Measurements from ENCODE around the gene CAPS2.
A peak's percentile ranks its signal among the peaks of the same experiment; 100 is the strongest.

The CAPS2 gene

GRCh38 chr12:75345531-75345930 is 15.4 kb upstream of the CAPS2 start:
- TF ChIP-seq, protein P1, sequence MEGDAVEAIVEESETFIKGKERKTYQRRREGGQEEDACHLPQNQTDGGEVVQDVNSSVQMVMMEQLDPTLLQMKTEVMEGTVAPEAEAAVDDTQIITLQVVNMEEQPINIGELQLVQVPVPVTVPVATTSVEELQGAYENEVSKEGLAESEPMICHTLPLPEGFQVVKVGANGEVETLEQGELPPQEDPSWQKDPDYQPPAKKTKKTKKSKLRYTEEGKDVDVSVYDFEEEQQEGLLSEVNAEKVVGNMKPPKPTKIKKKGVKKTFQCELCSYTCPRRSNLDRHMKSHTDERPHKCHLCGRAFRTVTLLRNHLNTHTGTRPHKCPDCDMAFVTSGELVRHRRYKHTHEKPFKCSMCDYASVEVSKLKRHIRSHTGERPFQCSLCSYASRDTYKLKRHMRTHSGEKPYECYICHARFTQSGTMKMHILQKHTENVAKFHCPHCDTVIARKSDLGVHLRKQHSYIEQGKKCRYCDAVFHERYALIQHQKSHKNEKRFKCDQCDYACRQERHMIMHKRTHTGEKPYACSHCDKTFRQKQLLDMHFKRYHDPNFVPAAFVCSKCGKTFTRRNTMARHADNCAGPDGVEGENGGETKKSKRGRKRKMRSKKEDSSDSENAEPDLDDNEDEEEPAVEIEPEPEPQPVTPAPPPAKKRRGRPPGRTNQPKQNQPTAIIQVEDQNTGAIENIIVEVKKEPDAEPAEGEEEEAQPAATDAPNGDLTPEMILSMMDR (IDR thresholded peaks at IDR 0.05; ENCODE audit: insufficient read depth, low read length, poor library complexity, severe bottlenecking), result no peak
- no peak for DNase-seq (ENCODE audit: extremely low read depth, insufficient read length)
- Histone ChIP-seq H3K4me3 (replicated peaks; ENCODE audit: low read depth, low read length) (no peak overlapping the region), H3K27me3 (replicated peaks; ENCODE audit: control insufficient read depth, insufficient read depth, low read length) (no peaks in the 10 kb centered on the region), H3K36me3 (ENCODE audit: control insufficient read depth, insufficient read depth, low read length) (no peaks in the 10 kb centered on the region)

- H3K4me3 ChIP-seq (replicated peaks; ENCODE audit: low read depth, low read length), result no peak overlapping the region
- TF ChIP-seq, protein P1 (IDR thresholded peaks at IDR 0.05; ENCODE audit: insufficient read depth, low read length, poor library complexity, severe bottlenecking), result no peak
Observed at GRCh38 chr12:75341873-75342272, 11.7 kb upstream of the CAPS2 start.

GRCh38 chr12:75337905-75338304 is 7.8 kb upstream of the CAPS2 start:
- H3K4me3 ChIP-seq (replicated peaks; ENCODE audit: low read depth, low read length), result no peak overlapping the region
- no peaks in the 10 kb centered on the region for H3K27me3 ChIP-seq (replicated peaks; ENCODE audit: control insufficient read depth, insufficient read depth, low read length)
- TF ChIP-seq, protein P1 (IDR thresholded peaks at IDR 0.05; ENCODE audit: insufficient read depth, low read length, poor library complexity, severe bottlenecking), result no peak
- H3K36me3 ChIP-seq (ENCODE audit: control insufficient read depth, insufficient read depth, low read length), result no peaks in the 10 kb centered on the region
- no peak for DNase-seq (ENCODE audit: extremely low read depth, insufficient read length)

More at GRCh38 chr12:75341873-75342272, 11.7 kb upstream of the CAPS2 start:
- DNase-seq (ENCODE audit: extremely low read depth, insufficient read length), result no peak
- H3K27me3 ChIP-seq (replicated peaks; ENCODE audit: control insufficient read depth, insufficient read depth, low read length), result no peaks in the 10 kb centered on the region
- H3K36me3 ChIP-seq (ENCODE audit: control insufficient read depth, insufficient read depth, low read length), result no peaks in the 10 kb centered on the region

DNA sequence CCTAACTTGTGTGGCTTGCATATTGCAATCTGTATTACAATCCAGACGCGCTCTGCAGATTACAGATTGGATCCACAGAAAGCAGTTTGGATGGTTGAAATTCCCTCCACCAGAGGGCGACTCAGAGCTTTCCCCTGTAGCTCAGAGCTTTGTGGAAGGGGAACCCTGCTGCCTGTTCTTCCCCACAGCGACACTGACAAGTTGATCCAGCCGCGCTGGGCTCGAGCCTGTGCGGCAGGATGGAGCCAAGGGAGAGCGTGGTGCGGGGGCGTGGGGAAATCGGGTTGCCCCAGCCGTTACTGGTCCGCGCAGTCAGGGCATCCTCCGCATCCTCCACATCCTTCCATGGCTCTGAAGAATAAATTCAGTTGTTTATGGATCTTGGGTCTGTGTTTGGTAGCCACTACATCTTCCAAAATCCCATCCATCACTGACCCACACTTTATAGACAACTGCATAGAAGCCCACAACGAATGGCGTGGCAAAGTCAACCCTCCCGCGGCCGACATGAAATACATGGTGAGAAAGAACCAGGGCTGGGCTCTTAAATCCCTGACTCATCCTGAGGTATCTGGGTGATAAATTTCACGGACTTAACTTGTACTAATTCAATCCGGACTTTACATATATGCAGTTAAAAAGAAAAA is 4.4 kb upstream of the CAPS2 start, which contains the start of gene GLIPR1L1:
GLIPR1L1 (plus strand) TSS at position 287 of the 647 bp plus-strand sequence; CDS start at position 346, 59 bp downstream.
- TF ChIP-seq, protein P1 (IDR thresholded peaks at IDR 0.05; ENCODE audit: insufficient read depth, low read length, poor library complexity, severe bottlenecking), result peak; percentile 86
- H3K36me3 ChIP-seq (ENCODE audit: control insufficient read depth, insufficient read depth, low read length), result no peaks in the 10 kb centered on the region
- DNase-seq (ENCODE audit: extremely low read depth, insufficient read length), result peak; percentile 64
- peak within 1 kb of the TSS; percentile 66 for H3K4me3 ChIP-seq (replicated peaks; ENCODE audit: low read depth, low read length)
- no peaks in the 10 kb centered on the region for H3K27me3 ChIP-seq (replicated peaks; ENCODE audit: control insufficient read depth, insufficient read depth, low read length)

DNA sequence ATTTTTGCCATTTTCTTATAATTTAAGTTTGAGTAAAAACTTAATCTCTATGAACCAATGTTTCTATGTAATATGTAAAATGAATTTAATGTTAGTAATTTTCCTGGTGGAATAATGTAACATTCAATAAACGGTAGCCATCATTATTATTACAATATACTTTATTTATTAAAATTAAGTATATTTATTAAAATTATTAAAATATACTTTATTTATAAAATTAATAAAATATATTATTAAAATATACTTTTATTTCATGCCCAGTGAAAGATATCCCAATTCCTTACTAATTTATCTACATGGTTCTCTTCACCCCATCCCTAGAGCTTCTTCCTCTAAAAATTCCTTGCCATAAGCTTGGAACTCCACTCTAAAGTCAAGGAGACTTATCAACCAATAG is 2.5 kb downstream of the CAPS2 start:
- Histone ChIP-seq H3K36me3 (ENCODE audit: control insufficient read depth, insufficient read depth, low read length) (no peaks in the 10 kb centered on the region), H3K4me3 (replicated peaks; ENCODE audit: low read depth, low read length) (no peak overlapping the region), H3K27me3 (replicated peaks; ENCODE audit: control insufficient read depth, insufficient read depth, low read length) (no peaks in the 10 kb centered on the region)
- TF ChIP-seq, protein P1 (IDR thresholded peaks at IDR 0.05; ENCODE audit: insufficient read depth, low read length, poor library complexity, severe bottlenecking), result no peak
- DNase-seq (ENCODE audit: extremely low read depth, insufficient read length), result no peak

All from GM06990 (cell line).